ENCODE data around the gene SEPTIN1.
A peak's percentile ranks its signal among the peaks of the same experiment; 100 is the strongest.

DNA sequence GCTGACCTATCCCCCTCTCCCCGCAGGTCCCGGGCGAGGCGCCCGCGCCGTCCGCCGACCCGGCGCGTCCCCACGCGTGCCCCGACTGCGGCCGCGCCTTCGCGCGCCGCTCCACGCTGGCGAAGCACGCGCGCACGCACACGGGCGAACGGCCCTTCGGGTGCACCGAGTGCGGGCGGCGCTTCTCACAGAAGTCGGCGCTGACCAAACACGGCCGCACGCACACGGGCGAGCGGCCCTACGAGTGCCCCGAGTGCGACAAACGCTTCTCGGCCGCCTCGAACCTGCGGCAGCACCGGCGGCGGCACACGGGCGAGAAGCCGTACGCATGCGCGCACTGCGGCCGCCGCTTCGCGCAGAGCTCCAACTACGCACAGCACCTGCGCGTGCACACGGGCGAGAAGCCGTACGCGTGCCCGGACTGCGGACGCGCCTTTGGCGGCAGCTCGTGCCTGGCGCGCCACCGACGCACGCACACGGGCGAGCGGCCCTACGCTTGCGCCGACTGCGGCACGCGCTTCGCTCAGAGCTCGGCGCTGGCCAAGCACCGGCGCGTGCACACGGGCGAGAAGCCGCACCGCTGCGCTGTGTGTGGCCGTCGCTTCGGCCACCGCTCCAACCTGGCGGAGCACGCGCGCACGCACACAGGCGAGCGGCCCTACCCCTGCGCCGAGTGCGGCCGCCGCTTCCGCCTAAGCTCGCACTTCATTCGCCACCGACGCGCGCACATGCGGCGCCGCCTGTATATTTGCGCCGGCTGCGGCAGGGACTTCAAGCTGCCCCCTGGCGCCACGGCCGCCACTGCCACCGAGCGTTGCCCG, 35.4 kb upstream of the SEPTIN1 start:
- TF ChIP-seq POLR2AphosphoS5 (IDR thresholded peaks at IDR 0.05; ENCODE audit: low read depth, low read length) (peak; percentile 54; the same call in 1 of the 2 replicates), POLR2A (IDR thresholded peaks at IDR 0.05; ENCODE audit: low read depth, low read length) (no peak; the same call in 1 of the 2 replicates), TAF1 (IDR thresholded peaks at IDR 0.05; ENCODE audit: low read depth, low read length) (no peak), POU2F2 (IDR thresholded peaks at IDR 0.05; ENCODE audit: low read depth, low read length) (no peak), SPI1 (IDR thresholded peaks at IDR 0.05; ENCODE audit: low read depth, low read length) (no peak), PAX5 (IDR thresholded peaks at IDR 0.05; ENCODE audit: insufficient read depth, low read length, severe bottlenecking) (no peak)

Measured in GM12891 (cell line).